IPS-NIHi7 (cell line): ENCODE data around the gene NR3C1.
"Not testable (repeated sequence)": the region's sequence is repeated elsewhere in the genome, so short reads cannot be mapped to it uniquely, and the experiment has no call there.

Experiments used
- DNase-seq: peaks from one replicate; pipeline ENCODE4 v3.0.0; 2012; ENCODE audit warnings: mixed read lengths; ENCODE audit errors: extremely low spot score

NR3C1 gene

GRCh38 chr5:143337946-143338345, 65.5 kb downstream of the NR3C1 start:
- DNase-seq: no peak

DNA sequence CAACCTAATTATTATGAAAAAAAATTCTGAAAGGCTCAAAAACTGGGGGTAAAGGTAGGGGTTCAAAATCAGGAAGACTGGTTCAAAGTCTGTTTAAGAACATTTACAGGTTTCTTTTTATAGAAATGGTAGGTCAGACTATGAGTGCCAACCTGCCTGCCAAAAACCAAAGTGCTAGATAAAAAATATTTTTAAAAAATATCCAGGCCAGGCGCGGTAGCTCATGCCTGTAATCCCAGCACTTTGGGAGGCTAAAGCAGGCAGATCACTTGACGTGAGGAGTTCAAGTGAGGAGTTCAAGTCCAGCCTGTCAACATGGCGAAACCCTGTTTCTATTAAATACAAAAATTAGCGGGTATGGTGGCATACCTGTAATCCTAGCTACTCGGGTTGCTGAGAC, 67.0 kb downstream of the NR3C1 start:
- no peak for DNase-seq

- DNase-seq: no peak
These were observed 68.6 kb downstream of the NR3C1 start for GRCh38 chr5:143334903-143335302.

GRCh38 chr5:143334380-143334779, 69.1 kb downstream of the NR3C1 start:
- DNase-seq: not testable (repeated sequence)

GRCh38 chr5:143331956-143332355, 71.5 kb downstream of the NR3C1 start:
- DNase-seq: no peak

GRCh38 chr5:143329843-143330242, 73.6 kb downstream of the NR3C1 start:
- no peak for DNase-seq

DNA sequence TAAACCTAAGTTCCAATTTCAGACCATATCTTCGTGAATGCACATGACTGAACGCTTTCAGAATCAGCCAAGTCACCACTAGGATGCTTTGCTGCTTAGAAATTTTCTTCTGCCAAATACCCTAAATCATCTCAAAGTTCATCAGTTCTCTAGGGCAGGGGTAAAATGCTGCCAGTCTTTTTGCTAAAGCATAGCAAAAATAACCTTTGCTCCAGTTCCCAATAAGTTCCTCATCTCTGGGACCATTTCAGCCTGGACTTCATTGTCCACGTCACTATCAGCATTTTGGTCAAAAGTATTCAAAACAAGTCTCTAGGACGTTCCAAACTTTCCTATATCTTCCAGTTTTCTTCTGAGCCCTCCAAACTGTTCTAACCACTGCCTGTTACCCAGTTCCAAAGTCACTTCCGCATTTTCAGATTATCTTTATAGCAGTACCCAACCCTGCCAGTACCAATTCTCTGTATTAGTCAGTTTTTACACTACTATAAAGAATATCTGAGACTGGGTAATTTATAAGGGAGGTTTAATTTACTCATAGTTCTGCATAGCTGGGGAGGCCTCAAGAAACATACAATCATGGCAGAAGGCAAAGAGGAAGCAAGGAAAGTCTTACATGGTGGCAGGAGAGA, 74.8 kb downstream of the NR3C1 start:
- DNase-seq: no peak

- DNase-seq: not testable (repeated sequence)
These were observed 78.4 kb downstream of the NR3C1 start for GRCh38 chr5:143325086-143325485.

DNA sequence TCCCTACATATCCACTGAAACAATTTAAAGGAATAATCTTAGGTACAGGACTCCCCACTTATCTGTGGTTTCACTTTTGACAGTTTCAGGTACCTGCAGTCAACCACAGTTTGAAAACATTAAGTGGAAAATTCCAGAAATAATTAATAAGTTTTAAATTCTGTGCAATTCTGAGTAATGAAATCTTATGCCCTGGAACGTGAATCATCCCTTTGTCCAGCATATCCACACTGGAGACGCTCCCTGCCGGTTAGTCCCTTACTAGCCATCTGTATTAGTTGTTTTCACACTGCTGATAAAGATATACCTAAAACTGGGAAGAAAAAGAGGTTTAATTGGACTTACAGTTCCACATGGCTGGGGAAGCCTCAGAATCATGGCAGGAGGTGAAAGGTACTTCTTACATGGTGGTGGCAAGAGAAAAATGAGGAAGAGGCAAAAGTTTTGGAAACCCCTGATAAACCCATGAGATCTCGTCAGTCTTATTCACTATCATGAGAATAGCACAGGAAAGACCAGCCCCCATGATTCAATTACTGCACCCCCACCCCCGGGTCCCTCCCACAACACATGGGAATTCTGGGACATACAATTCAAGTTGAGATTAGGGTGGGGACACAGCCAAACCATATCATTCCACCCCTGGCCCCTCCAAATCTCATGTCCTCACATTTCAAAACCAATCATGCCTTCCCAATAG, 80.4 kb downstream of the NR3C1 start:
- not testable (repeated sequence) for DNase-seq

DNA sequence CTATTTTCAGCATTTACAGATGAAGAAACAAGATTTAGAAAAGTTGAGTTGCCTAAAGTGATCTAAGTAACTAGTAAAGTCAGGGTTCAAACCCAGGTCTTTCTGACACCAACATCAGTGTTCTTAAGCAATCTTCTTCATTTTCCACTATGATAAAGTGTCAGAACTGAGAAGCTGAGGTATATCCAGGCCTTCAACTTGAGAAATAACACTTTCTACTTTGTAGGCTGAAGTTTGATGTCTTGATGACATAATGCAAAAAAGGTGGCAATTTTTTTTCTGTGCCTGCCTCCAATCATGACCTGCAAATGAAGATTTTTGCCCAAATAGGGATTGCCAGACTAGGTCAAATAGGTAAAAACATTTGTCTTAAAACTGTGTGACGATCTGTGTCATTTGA, 81.3 kb downstream of the NR3C1 start:
- no peak for DNase-seq

GRCh38 chr5:143319437-143320227, 83.9 kb downstream of the NR3C1 start:
- DNase-seq: no peak

GRCh38 chr5:143318833-143319232, 84.7 kb downstream of the NR3C1 start:
- no peak for DNase-seq

GRCh38 chr5:143318270-143318669, 85.2 kb downstream of the NR3C1 start:
- no peak for DNase-seq

GRCh38 chr5:143316844-143317631, 86.4 kb downstream of the NR3C1 start:
- DNase-seq: no peak

GRCh38 chr5:143316337-143316736, 87.1 kb downstream of the NR3C1 start:
- no peak for DNase-seq

DNA sequence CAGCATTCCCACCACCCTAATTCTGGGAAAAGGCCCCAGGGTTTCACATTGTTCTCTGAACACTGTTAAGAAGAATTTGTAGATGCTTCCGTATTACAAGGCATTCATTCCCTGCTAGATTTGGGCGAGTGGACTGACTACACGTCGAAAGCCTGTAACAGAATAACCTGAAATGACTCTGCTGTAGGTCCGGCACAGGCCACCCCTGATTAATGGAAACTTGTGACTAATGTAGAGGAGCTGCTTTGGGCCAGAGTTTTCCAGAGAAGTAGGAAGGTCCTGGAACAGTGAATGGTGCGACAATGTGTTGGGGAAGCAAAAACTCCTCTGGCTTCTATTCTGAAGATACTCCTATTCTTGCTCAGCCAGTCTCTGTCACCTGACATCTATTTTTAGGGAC, 87.6 kb downstream of the NR3C1 start:
- no peak for DNase-seq

- DNase-seq: no peak
These were observed 88.3 kb downstream of the NR3C1 start for GRCh38 chr5:143315214-143315613.

DNA sequence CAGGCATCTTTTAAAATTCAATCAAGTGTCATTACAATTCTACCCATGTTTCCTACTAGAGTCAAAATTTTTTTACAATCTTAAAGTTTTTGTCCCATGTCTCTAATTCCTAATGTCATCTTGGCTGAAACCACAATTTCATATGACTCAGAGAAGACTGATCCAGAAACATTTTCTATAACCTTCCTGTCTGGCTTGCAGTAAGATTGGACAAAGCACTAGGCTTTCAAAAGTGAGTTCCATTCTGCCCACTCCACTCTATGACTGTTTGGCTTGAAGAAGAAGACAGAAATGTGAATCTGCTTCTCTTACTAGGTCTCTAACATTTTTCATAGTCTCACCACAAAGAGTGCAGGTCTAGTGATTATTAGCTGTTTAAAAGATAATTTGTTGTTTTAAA, 88.8 kb downstream of the NR3C1 start:
- DNase-seq: no peak

DNA sequence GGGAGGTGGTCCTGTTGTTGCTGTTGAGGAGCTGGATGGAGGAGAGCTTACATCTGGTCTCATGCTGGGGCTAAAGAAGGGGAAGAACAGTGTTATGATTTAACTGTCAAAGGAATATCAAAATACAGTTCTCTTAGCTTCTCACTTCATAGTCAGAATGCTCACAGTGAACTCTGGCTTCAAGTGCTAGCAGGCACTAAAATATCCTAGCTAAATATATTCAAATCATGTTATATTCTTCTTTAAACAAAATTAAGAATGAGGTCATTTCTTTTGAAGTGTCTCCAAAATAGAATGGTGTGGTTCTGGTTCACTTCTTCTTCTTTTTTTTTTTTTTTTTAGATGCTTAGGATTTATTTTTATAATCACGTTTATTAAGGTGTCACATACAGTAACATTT, 89.4 kb downstream of the NR3C1 start:
- no peak for DNase-seq

GRCh38 chr5:143313298-143313852, 90.1 kb downstream of the NR3C1 start:
- DNase-seq: no peak

DNA sequence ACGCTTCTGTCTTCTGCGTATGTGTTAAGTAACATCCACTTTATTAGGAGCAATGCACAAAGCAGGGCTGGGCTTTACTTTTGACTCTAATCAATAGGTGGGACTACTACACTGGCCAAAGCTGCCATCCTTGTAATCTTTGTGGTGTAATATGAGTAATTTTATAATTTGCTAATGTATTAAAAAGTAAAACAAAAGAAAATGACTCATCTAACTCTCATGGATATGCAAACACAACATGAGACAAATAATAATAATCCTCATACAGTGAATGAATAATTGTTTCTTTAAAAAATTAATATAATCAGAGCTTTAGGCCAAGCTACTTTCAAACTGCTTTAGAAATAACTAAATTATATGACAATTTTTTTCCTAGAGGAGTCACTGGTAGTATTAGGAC, 90.7 kb downstream of the NR3C1 start:
- no peak for DNase-seq

GRCh38 chr5:143311955-143312354, 91.5 kb downstream of the NR3C1 start:
- DNase-seq: no peak
